Activated naive CD8-positive, alpha-beta T cell treated with anti-CD3 and anti-CD28 coated beads, Interleukin-2, amount 50 U/mL, for 16 hours (primary cell): Measurements from ENCODE around the gene SIRT2.
"Not testable (repeated sequence)": the region's sequence is repeated elsewhere in the genome, so short reads cannot be mapped to it uniquely, and the experiment has no call there.

Experiments used
- DNase-seq: peaks from one replicate; pipeline ENCODE4 v3.0.0-alpha.2; 2020; ENCODE audit warnings: low read depth, low spot score

The SIRT2 gene

GRCh38 chr19:38869160-38869835 is 30.1 kb downstream of the SIRT2 start:
- no peak for DNase-seq

- no peak for DNase-seq
Observed at GRCh38 chr19:38868551-38868950, 30.9 kb downstream of the SIRT2 start.

- DNase-seq: no peak
Observed at GRCh38 chr19:38867171-38867780, 32.1 kb downstream of the SIRT2 start.

- DNase-seq: no peak
Observed at GRCh38 chr19:38862321-38863059, 36.9 kb downstream of the SIRT2 start.

GRCh38 chr19:38861368-38861767 is 38.0 kb downstream of the SIRT2 start:
- no peak for DNase-seq

- not testable (repeated sequence) for DNase-seq
Observed at GRCh38 chr19:38859631-38860204, 39.7 kb downstream of the SIRT2 start.

GRCh38 chr19:38856813-38857212 is 42.6 kb downstream of the SIRT2 start:
- no peak for DNase-seq

GRCh38 chr19:38855751-38856150 is 43.7 kb downstream of the SIRT2 start:
- not testable (repeated sequence) for DNase-seq

- DNase-seq: not testable (repeated sequence)
Observed at GRCh38 chr19:38854961-38855360, 44.5 kb downstream of the SIRT2 start.

GRCh38 chr19:38853214-38853613 is 46.2 kb downstream of the SIRT2 start:
- DNase-seq: no peak

- DNase-seq: no peak
Observed at GRCh38 chr19:38852231-38853044, 47.0 kb downstream of the SIRT2 start.

GRCh38 chr19:38851622-38852230 is 47.7 kb downstream of the SIRT2 start:
- peak; percentile 78 for DNase-seq

- DNase-seq: no peak
Observed at GRCh38 chr19:38850976-38851621, 48.3 kb downstream of the SIRT2 start.

GRCh38 chr19:38850436-38850975 is 48.9 kb downstream of the SIRT2 start:
- DNase-seq: no peak

GRCh38 chr19:38849860-38850435 is 49.5 kb downstream of the SIRT2 start, which contains the start of gene HNRNPL:
TSS of gene HNRNPL (minus strand) at chr19:38849986. CDS start at chr19:38849966, 20 bp downstream.
- DNase-seq: peak; percentile 98

GRCh38 chr19:38849147-38849859 is 50.1 kb downstream of the SIRT2 start:
- DNase-seq: peak; percentile 97

GRCh38 chr19:38848299-38849146 is 50.9 kb downstream of the SIRT2 start:
- DNase-seq: no peak

GRCh38 chr19:38846097-38846496 is 53.3 kb downstream of the SIRT2 start:
- DNase-seq: no peak
